CD4-positive, alpha-beta T cell (primary cell): ENCODE results near the gene PRR14L. TPM values are rescaled to one million over a fixed set of nuclear protein-coding genes. Genes with fewer than 3 reads are reported as not detected.

Experiments used
- ATAC-seq: fragments of 200-7000 bp; cut with Tn5 transposase; one replicate; pipeline ENCODE4 v1.10.0; 2022; ENCODE audit warnings: mild to moderate bottlenecking; ENCODE audit not compliant: poor library complexity
- CTCF ChIA-PET: fragments of 350-600 bp; sonication (Branson Sonifier 250); formaldehyde crosslinking; loops from one replicate; lab custom pipeline; 2021; ENCODE audit warnings: antibody characterized with exemption, inconsistent platforms; lab: Charles Lee
- POLR2A ChIA-PET: fragments of 350-600 bp; sonication (Branson Sonifier 250); formaldehyde crosslinking; loops from one replicate; lab custom pipeline; 2021; ENCODE audit warnings: antibody characterized with exemption, inconsistent platforms; lab: Charles Lee
- DNase-seq, 14 experiments: peaks; one replicate each; pipeline ENCODE4 v3.0.0-alpha.2; 2013 to 2020; ENCODE audit warnings: mixed read lengths in 2 of 14
- H3K27ac ChIP-seq, 2 donors: one replicate each; pipeline versions ENCODE4 v1.5.1 to v1.7.0; 2013; ENCODE audit warnings: low read length in 2 of 2, low read depth in 1 of 2, mild to moderate bottlenecking in 1 of 2
- H3K27me3 ChIP-seq, 2 experiments: 1 replicate in 1 of 2; 2 replicates in 1 of 2; pipeline versions ENCODE4 v1.6.1 to v1.7.0; 2013; ENCODE audit warnings: low read length in 2 of 2, control low read depth in 1 of 2, mild to moderate bottlenecking in 1 of 2, moderate library complexity in 1 of 2; ENCODE audit not compliant: insufficient read depth in 2 of 2, control insufficient read depth in 1 of 2
- H3K36me3 ChIP-seq: one replicate; pipeline ENCODE4 v1.6.1; 2013; ENCODE audit warnings: low read length, control low read depth; ENCODE audit not compliant: insufficient read depth
- H3K4me1 ChIP-seq: one replicate; pipeline ENCODE4 v1.6.1; 2013; ENCODE audit warnings: low read length, control low read depth; ENCODE audit not compliant: insufficient read depth
- H3K4me3 ChIP-seq: one replicate; pipeline ENCODE4 v1.5.1; 2013; ENCODE audit warnings: mild to moderate bottlenecking, low read length, moderate library complexity
- H3K9me3 ChIP-seq, 2 experiments: 1 replicate in 1 of 2; 2 replicates in 1 of 2; pipeline versions ENCODE4 v1.6.1 to v1.7.0; 2013; ENCODE audit warnings: low read length in 2 of 2, mild to moderate bottlenecking in 2 of 2, control low read depth in 1 of 2, moderate library complexity in 1 of 2; ENCODE audit not compliant: control insufficient read depth in 1 of 2, insufficient read depth in 1 of 2
- H3K27ac Mint-ChIP-seq: one replicate; pipeline ENCODE4 v1.8.0; 2020; ENCODE audit warnings: mixed read lengths
- H3K27me3 Mint-ChIP-seq: one replicate; pipeline ENCODE4 v1.8.0; 2021; ENCODE audit warnings: mixed read lengths
- H3K36me3 Mint-ChIP-seq: one replicate; pipeline ENCODE4 v1.8.0; 2021; ENCODE audit warnings: low read depth, mixed read lengths
- H3K4me1 Mint-ChIP-seq: one replicate; pipeline ENCODE4 v1.8.0; 2021; ENCODE audit warnings: low read depth, mixed read lengths
- H3K4me3 Mint-ChIP-seq: one replicate; pipeline ENCODE4 v1.8.0; 2020; ENCODE audit warnings: mild to moderate bottlenecking, mixed read lengths
- H3K9me3 Mint-ChIP-seq: one replicate; pipeline ENCODE4 v1.8.0; 2020; ENCODE audit warnings: mixed read lengths
- intact Hi-C, 2 experiments: fragments of 100-400 bp; cut with DNase I in 1 of 2; cut with micrococcal nuclease in 1 of 2; formaldehyde crosslinking; loops; one replicate each; pipeline versions ENCODE4 v1.15.1 to v1.9.0; 2023 to 2025; cut with DNase I, micrococcal nuclease
- total RNA-seq, 174 experiments: library from RNA in 2 of 174; stranded (reverse) in 2 of 174; gene quantifications; one replicate each; pipeline ENCODE4 v1.2.3 and lab custom pipeline; 2021 to 2026
- TF ChIP-seq, protein P1 (sequence below): fragments of 200-600 bp; IDR thresholded peaks from one replicate; pipeline ENCODE4 v1.8.0; 2022; ENCODE audit warnings: antibody characterized with exemption, mild to moderate bottlenecking

PRR14L gene
- total RNA-seq, 2 experiments from 2014 or later, result 23.4 to 24.9 TPM

DNA sequence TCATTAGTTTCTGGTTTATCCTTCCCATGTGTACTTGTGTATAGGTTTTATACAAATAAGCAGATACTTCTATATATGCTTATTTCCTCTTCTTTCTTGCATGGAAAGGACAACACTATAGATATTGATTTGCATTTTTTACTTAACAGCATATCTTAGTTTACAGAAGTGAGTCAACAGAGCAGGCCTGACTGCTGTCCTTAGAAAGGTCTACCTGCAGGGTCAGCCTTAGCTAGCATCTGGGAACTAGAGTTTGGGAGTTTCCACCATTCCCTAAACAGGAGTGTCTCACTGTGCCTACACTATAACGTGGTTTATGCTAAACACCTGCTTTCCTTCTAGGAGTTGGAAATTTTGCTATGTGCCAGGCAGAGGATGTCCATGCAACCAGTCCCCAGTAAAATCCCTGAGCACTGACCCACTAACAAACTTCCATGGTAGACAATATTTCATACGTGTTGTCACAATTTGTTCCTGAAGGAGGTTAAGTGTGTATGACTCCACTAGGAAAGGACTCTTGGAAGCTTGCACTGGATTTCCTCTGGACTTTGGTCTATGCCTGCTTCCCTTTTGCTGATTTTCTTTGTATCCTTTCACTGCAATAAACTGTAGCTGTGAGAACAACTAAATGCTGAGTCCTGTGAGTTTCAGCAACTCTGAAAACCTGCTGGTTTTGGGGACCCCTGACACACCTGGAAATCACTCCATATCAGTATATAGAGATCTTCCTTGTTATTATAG, 17.7 kb downstream of the PRR14L start:
- DNase-seq (no peak), ATAC-seq (no peak)
- Mint-ChIP-seq H3K27me3 (no peaks in the 10 kb centered on the region), H3K27ac (no peak overlapping the region), H3K36me3 (peaks cover 16% of the 10 kb centered on the region), H3K4me3 (no peak overlapping the region), H3K9me3 (no peaks in the 10 kb centered on the region), H3K4me1 (peaks cover 15% of the 10 kb centered on the region)
- TF ChIP-seq, protein P1, sequence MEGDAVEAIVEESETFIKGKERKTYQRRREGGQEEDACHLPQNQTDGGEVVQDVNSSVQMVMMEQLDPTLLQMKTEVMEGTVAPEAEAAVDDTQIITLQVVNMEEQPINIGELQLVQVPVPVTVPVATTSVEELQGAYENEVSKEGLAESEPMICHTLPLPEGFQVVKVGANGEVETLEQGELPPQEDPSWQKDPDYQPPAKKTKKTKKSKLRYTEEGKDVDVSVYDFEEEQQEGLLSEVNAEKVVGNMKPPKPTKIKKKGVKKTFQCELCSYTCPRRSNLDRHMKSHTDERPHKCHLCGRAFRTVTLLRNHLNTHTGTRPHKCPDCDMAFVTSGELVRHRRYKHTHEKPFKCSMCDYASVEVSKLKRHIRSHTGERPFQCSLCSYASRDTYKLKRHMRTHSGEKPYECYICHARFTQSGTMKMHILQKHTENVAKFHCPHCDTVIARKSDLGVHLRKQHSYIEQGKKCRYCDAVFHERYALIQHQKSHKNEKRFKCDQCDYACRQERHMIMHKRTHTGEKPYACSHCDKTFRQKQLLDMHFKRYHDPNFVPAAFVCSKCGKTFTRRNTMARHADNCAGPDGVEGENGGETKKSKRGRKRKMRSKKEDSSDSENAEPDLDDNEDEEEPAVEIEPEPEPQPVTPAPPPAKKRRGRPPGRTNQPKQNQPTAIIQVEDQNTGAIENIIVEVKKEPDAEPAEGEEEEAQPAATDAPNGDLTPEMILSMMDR, result no peak
- CTCF ChIA-PET, result interaction anchor here (1.1 kb wide), 1 partner anchor 67 kb away, joined by 3 read pairs; no protein-coding TSS in a partner anchor
- Histone ChIP-seq H3K4me3 (no peak overlapping the region), H3K4me1 (no peaks in the 10 kb centered on the region), H3K27ac (no peak overlapping the region), H3K36me3 (peaks cover 7% of the 10 kb centered on the region), H3K9me3 (no peaks in the 10 kb centered on the region), H3K27me3 (no peaks in the 10 kb centered on the region)
- POLR2A ChIA-PET, result no interaction called here
- intact Hi-C loops, result no loop called here

DNA sequence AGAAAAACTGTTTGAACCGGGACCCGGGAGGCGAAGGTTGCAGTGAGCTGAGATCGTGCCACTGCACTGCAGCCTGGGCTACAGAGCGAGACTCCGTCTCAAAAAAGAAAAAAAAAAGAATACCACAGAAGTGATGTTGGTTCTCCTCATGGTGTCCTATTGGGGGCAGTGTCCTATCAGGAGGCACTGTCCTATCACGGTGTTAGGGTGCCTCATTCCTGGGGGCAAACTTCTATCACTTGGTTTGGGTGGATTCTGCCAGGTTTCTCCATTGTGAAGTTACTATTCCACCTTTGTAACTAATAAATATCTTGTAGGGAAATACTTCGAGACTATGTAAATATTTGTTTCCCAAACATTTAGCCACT, 19.6 kb downstream of the PRR14L start:
- CTCF ChIA-PET, result interaction anchor here (1.0 kb wide), 1 partner anchor 65 kb away, joined by 3 read pairs; no protein-coding TSS in a partner anchor

DNA sequence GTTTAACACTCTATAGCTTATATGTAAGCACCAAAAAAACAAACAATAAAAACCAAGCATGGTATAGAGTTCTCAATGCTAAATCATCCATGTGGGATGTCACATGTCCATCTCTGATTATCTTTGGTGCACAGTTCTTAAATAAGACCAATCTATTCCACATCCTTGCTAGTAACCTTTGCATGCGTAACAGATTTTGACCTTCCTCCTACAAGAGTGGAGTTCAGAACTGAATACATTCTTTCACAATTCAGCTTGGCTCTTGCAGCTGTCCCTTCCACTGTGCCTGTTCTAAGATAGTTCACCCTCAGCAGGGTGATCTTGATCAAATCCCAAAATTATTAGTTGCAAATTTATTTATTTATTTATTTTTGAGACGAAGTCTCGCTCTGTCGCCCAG, 21.1 kb downstream of the PRR14L start:
- ChIA-PET CTCF (interaction anchor here (0.7 kb wide), 1 partner anchor 1206 kb away, joined by 3 read pairs; no protein-coding TSS in a partner anchor), POLR2A (interaction anchor here (1.0 kb wide), 1 partner anchor 22 kb away, joined by 3 read pairs; the partner anchor contains the start of gene PRR14L)
- Histone ChIP-seq H3K4me3 (no peak overlapping the region), H3K27me3 (no peaks in the 10 kb centered on the region), H3K9me3 (no peaks in the 10 kb centered on the region), H3K36me3 (peaks cover 28% of the 10 kb centered on the region), H3K27ac (no peak overlapping the region), H3K4me1 (no peaks in the 10 kb centered on the region)
- TF ChIP-seq, protein P1, result no peak
- intact Hi-C loops, result loop anchor here in 1 of 2 experiments (5.0 kb wide), 1 partner anchor 58 kb away; no protein-coding TSS in a partner anchor
- DNase-seq, result no peak
- Mint-ChIP-seq H3K4me1 (peaks cover 6% of the 10 kb centered on the region), H3K4me3 (no peak overlapping the region), H3K9me3 (no peaks in the 10 kb centered on the region), H3K27ac (no peak overlapping the region), H3K27me3 (no peaks in the 10 kb centered on the region), H3K36me3 (peaks cover 31% of the 10 kb centered on the region)
- ATAC-seq, result no peak

More for the DNA sequence above, 19.6 kb downstream of the PRR14L start:
- H3K4me3 Mint-ChIP-seq, result no peak overlapping the region
- H3K9me3 Mint-ChIP-seq, result no peaks in the 10 kb centered on the region
- no peaks in the 10 kb centered on the region for H3K27me3 Mint-ChIP-seq
- peaks cover 17% of the 10 kb centered on the region for H3K36me3 ChIP-seq
- H3K4me1 ChIP-seq, result no peaks in the 10 kb centered on the region
- no peak overlapping the region for H3K27ac Mint-ChIP-seq
- H3K27ac ChIP-seq, result no peak overlapping the region
- H3K9me3 ChIP-seq, result no peaks in the 10 kb centered on the region
- TF ChIP-seq, protein P1, result no peak
- peaks cover 15% of the 10 kb centered on the region for H3K4me1 Mint-ChIP-seq
- DNase-seq, result no peak
- POLR2A ChIA-PET, result interaction anchor here (1.0 kb wide), 1 partner anchor 23 kb away, joined by 3 read pairs; the partner anchor contains the start of gene DEPDC5
- ATAC-seq, result no peak
- intact Hi-C loops, result no loop called here
- peaks cover 26% of the 10 kb centered on the region for H3K36me3 Mint-ChIP-seq
- H3K4me3 ChIP-seq, result no peak overlapping the region
- H3K27me3 ChIP-seq, result no peaks in the 10 kb centered on the region
